Sigmoid colon (tissue), 4 donors: Measurements from ENCODE around the gene PEAK1.

Experiments used
- POLR2A ChIP-seq, 2 donors: fragments of 450-650 bp; IDR thresholded peaks; one replicate each; pipeline ENCODE4 v1.6.1; 2016; ENCODE audit warnings: antibody characterized with exemption in 2 of 2, mild to moderate bottlenecking in 2 of 2, moderate library complexity in 2 of 2
- POLR2AphosphoS5 ChIP-seq, 4 donors: sonication (generic); formaldehyde crosslinking; IDR thresholded peaks; one replicate each; pipeline ENCODE4 v1.6.1; 2017; ENCODE audit warnings: antibody characterized with exemption in 4 of 4
- TF ChIP-seq, protein P1 (sequence below), 4 experiments: fragments of 450-650 bp in 3 of 4; fragments of 200-600 bp in 1 of 4; IDR thresholded peaks; one replicate each; pipeline ENCODE4 v1.5.1; 2016 to 2019; ENCODE audit warnings: antibody characterized with exemption in 4 of 4, mild to moderate bottlenecking in 3 of 4, moderate library complexity in 2 of 4

DNA sequence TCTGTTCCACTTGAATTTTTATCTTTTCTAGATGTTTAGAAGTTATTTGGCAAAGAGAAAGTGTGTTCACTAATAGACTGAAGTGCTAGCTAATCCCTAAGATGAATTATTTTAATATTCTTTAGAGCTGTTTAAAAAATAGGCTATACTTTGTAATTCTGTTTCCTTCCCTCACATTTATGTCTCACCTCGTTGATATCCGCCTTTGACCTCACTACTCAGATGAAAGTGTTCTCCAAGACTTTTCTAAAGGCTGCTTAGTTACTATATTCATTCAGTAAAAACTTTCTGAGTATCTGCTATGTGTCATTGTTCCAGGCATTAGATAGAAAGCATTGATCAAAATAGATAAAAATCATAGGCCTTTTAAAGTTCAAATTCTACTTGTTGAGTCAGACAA is 39.1 kb upstream of the PEAK1 start:
- TF ChIP-seq, protein P1, sequence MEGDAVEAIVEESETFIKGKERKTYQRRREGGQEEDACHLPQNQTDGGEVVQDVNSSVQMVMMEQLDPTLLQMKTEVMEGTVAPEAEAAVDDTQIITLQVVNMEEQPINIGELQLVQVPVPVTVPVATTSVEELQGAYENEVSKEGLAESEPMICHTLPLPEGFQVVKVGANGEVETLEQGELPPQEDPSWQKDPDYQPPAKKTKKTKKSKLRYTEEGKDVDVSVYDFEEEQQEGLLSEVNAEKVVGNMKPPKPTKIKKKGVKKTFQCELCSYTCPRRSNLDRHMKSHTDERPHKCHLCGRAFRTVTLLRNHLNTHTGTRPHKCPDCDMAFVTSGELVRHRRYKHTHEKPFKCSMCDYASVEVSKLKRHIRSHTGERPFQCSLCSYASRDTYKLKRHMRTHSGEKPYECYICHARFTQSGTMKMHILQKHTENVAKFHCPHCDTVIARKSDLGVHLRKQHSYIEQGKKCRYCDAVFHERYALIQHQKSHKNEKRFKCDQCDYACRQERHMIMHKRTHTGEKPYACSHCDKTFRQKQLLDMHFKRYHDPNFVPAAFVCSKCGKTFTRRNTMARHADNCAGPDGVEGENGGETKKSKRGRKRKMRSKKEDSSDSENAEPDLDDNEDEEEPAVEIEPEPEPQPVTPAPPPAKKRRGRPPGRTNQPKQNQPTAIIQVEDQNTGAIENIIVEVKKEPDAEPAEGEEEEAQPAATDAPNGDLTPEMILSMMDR (IDR thresholded peaks at IDR 0.05): no peak
- no peak for TF ChIP-seq POLR2AphosphoS5 (IDR thresholded peaks at IDR 0.05)
- no peak for TF ChIP-seq POLR2A (IDR thresholded peaks at IDR 0.05)
